ENCODE results near the gene C22orf23. TPM values are rescaled to one million over a fixed set of nuclear protein-coding genes. Genes with fewer than 3 reads are reported as not detected.

The C22orf23 gene
- polyA plus RNA-seq, 2 of the 4 experiments (the other 2 are of a cell fraction), result 0.26 to 0.52 TPM

DNA sequence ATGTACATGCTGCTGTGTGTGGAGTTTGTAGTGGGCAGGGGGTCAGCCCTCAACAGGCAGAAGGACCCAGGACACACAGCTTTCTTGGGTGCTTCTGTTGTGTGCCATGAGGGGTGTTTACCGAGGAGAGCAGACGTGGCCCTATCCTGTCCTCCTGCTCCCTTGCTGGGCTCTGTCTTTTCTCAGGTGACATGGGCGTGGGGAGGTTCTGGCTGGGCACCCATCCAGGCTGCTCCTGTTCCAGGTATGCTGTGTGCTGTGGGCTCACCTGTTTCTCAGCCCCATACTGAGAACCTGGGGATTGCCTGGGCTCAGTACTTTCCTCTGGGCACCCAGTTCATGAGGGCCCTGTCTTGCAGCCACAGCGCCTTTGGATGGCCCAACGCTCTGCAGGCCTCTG is 24.0 kb downstream of the C22orf23 start:
- no peak for FAIRE-seq
- CTCF ChIA-PET, result interaction anchor here (1.3 to 3.1 kb wide), 3 partner anchors 12 to 111 kb away, joined by 7 to 14 read pairs (median 13); partner anchors contain the start of gene MICALL1

DNA sequence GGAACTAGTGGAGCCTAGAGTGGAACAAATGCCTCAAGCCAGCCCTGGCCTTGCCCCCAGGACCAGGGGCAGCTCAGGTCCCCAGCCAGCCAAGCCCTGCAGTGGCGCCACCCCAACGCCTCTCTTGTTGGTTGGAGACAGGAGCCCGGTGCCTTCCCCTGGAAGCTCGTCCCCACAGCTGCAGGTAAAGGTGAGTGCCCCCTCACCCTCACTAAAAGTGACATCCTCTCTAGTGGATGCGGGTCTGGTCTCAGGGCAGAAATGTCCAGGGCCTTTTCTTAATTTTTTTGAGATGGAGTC is 25.8 kb downstream of the C22orf23 start:
- ATAC-seq, result no peak
- no peak for DNase-seq (ENCODE audit: low read depth in 1 of 2, low spot score in 1 of 2)
- no peak overlapping the region for H3K27ac ChIP-seq
- no peaks in the 10 kb centered on the region for H3K9me3 ChIP-seq
- H3K4me1 ChIP-seq, result no peaks in the 10 kb centered on the region
- TF ChIP-seq RFX5 (IDR thresholded peaks at IDR 0.05) (no peak), FOXS1 (CRISPR knock-in tag; IDR thresholded peaks at IDR 0.05) (no peak), HOXB13 (CRISPR knock-in tag; IDR thresholded peaks at IDR 0.05; ENCODE audit: low read depth) (no peak), MYC (IDR thresholded peaks at IDR 0.05; ENCODE audit: borderline replicate concordance, low read length) (no peak), HDAC2 (IDR thresholded peaks at IDR 0.05) (no peak), KDM5A (IDR thresholded peaks at IDR 0.05) (no peak), NFE2L2 (conservative IDR thresholded peaks at IDR 0.05; ENCODE audit: low read length) (no peak), SREBF2 (IDR thresholded peaks at IDR 0.05) (no peak), ZC3H11A (IDR thresholded peaks at IDR 0.05) (no peak), ZNF302 (CRISPR knock-in tag; IDR thresholded peaks at IDR 0.05) (no peak)
- TF ChIP-seq, protein P1, sequence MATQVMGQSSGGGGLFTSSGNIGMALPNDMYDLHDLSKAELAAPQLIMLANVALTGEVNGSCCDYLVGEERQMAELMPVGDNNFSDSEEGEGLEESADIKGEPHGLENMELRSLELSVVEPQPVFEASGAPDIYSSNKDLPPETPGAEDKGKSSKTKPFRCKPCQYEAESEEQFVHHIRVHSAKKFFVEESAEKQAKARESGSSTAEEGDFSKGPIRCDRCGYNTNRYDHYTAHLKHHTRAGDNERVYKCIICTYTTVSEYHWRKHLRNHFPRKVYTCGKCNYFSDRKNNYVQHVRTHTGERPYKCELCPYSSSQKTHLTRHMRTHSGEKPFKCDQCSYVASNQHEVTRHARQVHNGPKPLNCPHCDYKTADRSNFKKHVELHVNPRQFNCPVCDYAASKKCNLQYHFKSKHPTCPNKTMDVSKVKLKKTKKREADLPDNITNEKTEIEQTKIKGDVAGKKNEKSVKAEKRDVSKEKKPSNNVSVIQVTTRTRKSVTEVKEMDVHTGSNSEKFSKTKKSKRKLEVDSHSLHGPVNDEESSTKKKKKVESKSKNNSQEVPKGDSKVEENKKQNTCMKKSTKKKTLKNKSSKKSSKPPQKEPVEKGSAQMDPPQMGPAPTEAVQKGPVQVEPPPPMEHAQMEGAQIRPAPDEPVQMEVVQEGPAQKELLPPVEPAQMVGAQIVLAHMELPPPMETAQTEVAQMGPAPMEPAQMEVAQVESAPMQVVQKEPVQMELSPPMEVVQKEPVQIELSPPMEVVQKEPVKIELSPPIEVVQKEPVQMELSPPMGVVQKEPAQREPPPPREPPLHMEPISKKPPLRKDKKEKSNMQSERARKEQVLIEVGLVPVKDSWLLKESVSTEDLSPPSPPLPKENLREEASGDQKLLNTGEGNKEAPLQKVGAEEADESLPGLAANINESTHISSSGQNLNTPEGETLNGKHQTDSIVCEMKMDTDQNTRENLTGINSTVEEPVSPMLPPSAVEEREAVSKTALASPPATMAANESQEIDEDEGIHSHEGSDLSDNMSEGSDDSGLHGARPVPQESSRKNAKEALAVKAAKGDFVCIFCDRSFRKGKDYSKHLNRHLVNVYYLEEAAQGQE (IDR thresholded peaks at IDR 0.05), result no peak
- no peak for FAIRE-seq
- ChIA-PET POLR2A (no interaction called here), CTCF (interaction anchor here (1.4 to 1.5 kb wide), 2 partner anchors 12 to 40 kb away, joined by 4 to 5 read pairs; no protein-coding TSS in a partner anchor)
- no peak overlapping the region for H3K4me3 ChIP-seq
- WGBS (ENCODE audit: missing lambda C conversion rate), result 100% methylated on average over 3 of the region's 5 CpGs
- no peak overlapping the region for H3K4me2 ChIP-seq

More for the DNA sequence above, 24.0 kb downstream of the C22orf23 start:
- H3K4me3 ChIP-seq, result no peak overlapping the region
- no peak for DNase-seq (ENCODE audit: low read depth in 1 of 2, low spot score in 1 of 2)
- H3K4me2 ChIP-seq, result no peak overlapping the region
- POLR2A ChIA-PET, result no interaction called here
- WGBS (ENCODE audit: missing lambda C conversion rate), result 90% methylated on average over 3 of the region's 5 CpGs
- H3K9me3 ChIP-seq, result no peaks in the 10 kb centered on the region
- ATAC-seq, result no peak
- TF ChIP-seq POLR2A (IDR thresholded peaks at IDR 0.05; ENCODE audit: low read length), result no peak
- TF ChIP-seq TFCP2L1 (CRISPR knock-in tag; IDR thresholded peaks at IDR 0.05), result no peak
- TF ChIP-seq KDM5A (IDR thresholded peaks at IDR 0.05), result no peak
- TF ChIP-seq MAZ (IDR thresholded peaks at IDR 0.05; ENCODE audit: borderline replicate concordance, low read depth, low read length), result no peak
- no peak for TF ChIP-seq SREBF2 (IDR thresholded peaks at IDR 0.05)
- TF ChIP-seq, protein P2, sequence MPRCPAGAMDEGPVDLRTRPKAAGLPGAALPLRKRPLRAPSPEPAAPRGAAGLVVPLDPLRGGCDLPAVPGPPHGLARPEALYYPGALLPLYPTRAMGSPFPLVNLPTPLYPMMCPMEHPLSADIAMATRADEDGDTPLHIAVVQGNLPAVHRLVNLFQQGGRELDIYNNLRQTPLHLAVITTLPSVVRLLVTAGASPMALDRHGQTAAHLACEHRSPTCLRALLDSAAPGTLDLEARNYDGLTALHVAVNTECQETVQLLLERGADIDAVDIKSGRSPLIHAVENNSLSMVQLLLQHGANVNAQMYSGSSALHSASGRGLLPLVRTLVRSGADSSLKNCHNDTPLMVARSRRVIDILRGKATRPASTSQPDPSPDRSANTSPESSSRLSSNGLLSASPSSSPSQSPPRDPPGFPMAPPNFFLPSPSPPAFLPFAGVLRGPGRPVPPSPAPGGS (IDR thresholded peaks at IDR 0.05), result no peak
- TF ChIP-seq, protein P3, sequence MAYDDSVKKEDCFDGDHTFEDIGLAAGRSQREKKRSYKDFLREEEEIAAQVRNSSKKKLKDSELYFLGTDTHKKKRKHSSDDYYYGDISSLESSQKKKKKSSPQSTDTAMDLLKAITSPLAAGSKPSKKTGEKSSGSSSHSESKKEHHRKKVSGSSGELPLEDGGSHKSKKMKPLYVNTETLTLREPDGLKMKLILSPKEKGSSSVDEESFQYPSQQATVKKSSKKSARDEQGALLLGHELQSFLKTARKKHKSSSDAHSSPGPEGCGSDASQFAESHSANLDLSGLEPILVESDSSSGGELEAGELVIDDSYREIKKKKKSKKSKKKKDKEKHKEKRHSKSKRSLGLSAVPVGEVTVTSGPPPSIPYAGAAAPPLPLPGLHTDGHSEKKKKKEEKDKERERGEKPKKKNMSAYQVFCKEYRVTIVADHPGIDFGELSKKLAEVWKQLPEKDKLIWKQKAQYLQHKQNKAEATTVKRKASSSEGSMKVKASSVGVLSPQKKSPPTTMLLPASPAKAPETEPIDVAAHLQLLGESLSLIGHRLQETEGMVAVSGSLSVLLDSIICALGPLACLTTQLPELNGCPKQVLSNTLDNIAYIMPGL (CRISPR knock-in tag; IDR thresholded peaks at IDR 0.05; ENCODE audit: borderline replicate concordance), result no peak
- TF ChIP-seq RCOR1 (IDR thresholded peaks at IDR 0.05; ENCODE audit: low read depth, low read length), result no peak
- TF ChIP-seq, protein P4, sequence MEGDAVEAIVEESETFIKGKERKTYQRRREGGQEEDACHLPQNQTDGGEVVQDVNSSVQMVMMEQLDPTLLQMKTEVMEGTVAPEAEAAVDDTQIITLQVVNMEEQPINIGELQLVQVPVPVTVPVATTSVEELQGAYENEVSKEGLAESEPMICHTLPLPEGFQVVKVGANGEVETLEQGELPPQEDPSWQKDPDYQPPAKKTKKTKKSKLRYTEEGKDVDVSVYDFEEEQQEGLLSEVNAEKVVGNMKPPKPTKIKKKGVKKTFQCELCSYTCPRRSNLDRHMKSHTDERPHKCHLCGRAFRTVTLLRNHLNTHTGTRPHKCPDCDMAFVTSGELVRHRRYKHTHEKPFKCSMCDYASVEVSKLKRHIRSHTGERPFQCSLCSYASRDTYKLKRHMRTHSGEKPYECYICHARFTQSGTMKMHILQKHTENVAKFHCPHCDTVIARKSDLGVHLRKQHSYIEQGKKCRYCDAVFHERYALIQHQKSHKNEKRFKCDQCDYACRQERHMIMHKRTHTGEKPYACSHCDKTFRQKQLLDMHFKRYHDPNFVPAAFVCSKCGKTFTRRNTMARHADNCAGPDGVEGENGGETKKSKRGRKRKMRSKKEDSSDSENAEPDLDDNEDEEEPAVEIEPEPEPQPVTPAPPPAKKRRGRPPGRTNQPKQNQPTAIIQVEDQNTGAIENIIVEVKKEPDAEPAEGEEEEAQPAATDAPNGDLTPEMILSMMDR (IDR thresholded peaks at IDR 0.05), result no peak
- TF ChIP-seq KDM1A (IDR thresholded peaks at IDR 0.05; ENCODE audit: low read depth), result no peak
- TF ChIP-seq, protein P5, sequence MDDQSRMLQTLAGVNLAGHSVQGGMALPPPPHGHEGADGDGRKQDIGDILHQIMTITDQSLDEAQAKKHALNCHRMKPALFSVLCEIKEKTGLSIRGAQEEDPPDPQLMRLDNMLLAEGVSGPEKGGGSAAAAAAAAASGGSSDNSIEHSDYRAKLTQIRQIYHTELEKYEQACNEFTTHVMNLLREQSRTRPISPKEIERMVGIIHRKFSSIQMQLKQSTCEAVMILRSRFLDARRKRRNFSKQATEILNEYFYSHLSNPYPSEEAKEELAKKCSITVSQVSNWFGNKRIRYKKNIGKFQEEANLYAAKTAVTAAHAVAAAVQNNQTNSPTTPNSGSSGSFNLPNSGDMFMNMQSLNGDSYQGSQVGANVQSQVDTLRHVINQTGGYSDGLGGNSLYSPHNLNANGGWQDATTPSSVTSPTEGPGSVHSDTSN (IDR thresholded peaks at IDR 0.05), result no peak
- no peak overlapping the region for H3K27ac ChIP-seq
- peaks cover 14% of the 10 kb centered on the region for H3K4me1 ChIP-seq
